Loucy (cell line): ENCODE measurements around the gene ZER1.

ENCODE experiments used
- EZH2phosphoT487 ChIP-seq: fragments of 200-600 bp; IDR thresholded peaks from 2 replicates; pipeline ENCODE4 v1.6.1; 2018; ENCODE audit warnings: antibody characterized with exemption, mild to moderate bottlenecking, moderate library complexity, borderline replicate concordance
- TF ChIP-seq, protein P1 (sequence below): fragments of 200-600 bp; sonication (generic); conservative IDR thresholded peaks from 2 replicates; pipeline ENCODE4 v1.5.1; 2014; ENCODE audit warnings: mild to moderate bottlenecking, antibody characterized with exemption, low read length

DNA sequence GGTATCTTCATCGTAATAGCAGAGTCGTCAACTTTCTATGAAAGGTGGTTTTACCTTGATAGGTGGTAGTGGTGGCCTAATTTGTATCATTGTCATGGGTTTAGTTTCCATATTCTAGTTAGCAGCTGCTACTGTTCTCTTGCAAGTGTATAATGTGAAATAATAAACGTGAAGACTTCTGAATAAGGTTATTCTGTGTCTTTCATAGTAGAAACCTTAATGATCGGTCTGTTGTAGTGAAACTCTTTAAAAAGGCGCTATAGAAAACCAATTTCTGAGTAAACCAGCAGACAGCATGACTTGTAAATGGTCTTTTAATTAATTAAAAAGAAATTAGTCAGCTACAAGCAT is 81.1 kb downstream of the ZER1 start:
- TF ChIP-seq, protein P1, sequence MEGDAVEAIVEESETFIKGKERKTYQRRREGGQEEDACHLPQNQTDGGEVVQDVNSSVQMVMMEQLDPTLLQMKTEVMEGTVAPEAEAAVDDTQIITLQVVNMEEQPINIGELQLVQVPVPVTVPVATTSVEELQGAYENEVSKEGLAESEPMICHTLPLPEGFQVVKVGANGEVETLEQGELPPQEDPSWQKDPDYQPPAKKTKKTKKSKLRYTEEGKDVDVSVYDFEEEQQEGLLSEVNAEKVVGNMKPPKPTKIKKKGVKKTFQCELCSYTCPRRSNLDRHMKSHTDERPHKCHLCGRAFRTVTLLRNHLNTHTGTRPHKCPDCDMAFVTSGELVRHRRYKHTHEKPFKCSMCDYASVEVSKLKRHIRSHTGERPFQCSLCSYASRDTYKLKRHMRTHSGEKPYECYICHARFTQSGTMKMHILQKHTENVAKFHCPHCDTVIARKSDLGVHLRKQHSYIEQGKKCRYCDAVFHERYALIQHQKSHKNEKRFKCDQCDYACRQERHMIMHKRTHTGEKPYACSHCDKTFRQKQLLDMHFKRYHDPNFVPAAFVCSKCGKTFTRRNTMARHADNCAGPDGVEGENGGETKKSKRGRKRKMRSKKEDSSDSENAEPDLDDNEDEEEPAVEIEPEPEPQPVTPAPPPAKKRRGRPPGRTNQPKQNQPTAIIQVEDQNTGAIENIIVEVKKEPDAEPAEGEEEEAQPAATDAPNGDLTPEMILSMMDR, result no peak
- TF ChIP-seq EZH2phosphoT487, result no peak
